Lower lobe of right lung (tissue), 2 donors: Measurements from ENCODE around the gene ERVMER34-1. TPM values are rescaled to one million over a fixed set of nuclear protein-coding genes. Genes with fewer than 3 reads are reported as not detected.
A peak's percentile ranks its signal among the peaks of the same experiment; 100 is the strongest.

Experiments
- ATAC-seq, 2 donors: fragments of 200-7000 bp; cut with Tn5 transposase; one replicate each; pipeline ENCODE4 v1.9.1; 2020 to 2022; ENCODE audit warnings: mild to moderate bottlenecking in 2 of 2, moderate library complexity in 2 of 2
- DNase-seq: peaks from one replicate; pipeline ENCODE4 v3.0.0-alpha.2; 2020
- H3K27ac ChIP-seq: fragments of 200-600 bp; one replicate; pipeline ENCODE4 v1.8.0; 2022
- H3K27me3 ChIP-seq: fragments of 200-600 bp; one replicate; pipeline ENCODE4 v1.8.0; 2022; ENCODE audit warnings: low read depth
- H3K36me3 ChIP-seq: fragments of 200-600 bp; one replicate; pipeline ENCODE4 v1.8.0; 2022; ENCODE audit warnings: mild to moderate bottlenecking
- H3K4me1 ChIP-seq: fragments of 200-600 bp; one replicate; pipeline ENCODE4 v1.8.0; 2022
- H3K4me3 ChIP-seq: fragments of 200-600 bp; one replicate; pipeline ENCODE4 v1.8.0; 2022; ENCODE audit warnings: mild to moderate bottlenecking
- H3K9me3 ChIP-seq: fragments of 200-600 bp; one replicate; pipeline ENCODE4 v1.8.0; 2022
- CTCF ChIP-seq: fragments of 200-600 bp; IDR thresholded peaks from one replicate; pipeline ENCODE4 v1.8.0; 2022; ENCODE audit warnings: antibody characterized with exemption, mild to moderate bottlenecking
- intact Hi-C: fragments of 100-400 bp; cut with DNase I; formaldehyde crosslinking; loops from one replicate; pipeline ENCODE4 v1.11.0; 2022
- long read RNA-seq: library from polyadenylated mRNA; unstranded; transcript quantifications from one replicate; pipeline ENCODE4 v2.0.0, GENCODE V29; 2021
- total RNA-seq: library from RNA; stranded (reverse); fragmentation: NEBNext Ultra II Directional; extraction: Animal tissue kit (Norgen Biotek cat#: 25700); gene quantifications from one replicate; pipeline ENCODE4 v1.2.1, GENCODE V29; 2021
- donor health status: DM: no; HTN: yes; CAD: no; lungs with severe emphysema.

The ERVMER34-1 gene
- total RNA-seq, result 1.5 TPM
- long read RNA-seq, partial matches to known transcripts, result 2 of 3 reads
- long read RNA-seq, other reads (novel, unspliced or antisense), result 0 of 3 reads

- Histone ChIP-seq H3K9me3 (no peaks in the 10 kb centered on the region), H3K4me3 (peak within 1 kb of the TSS; percentile 64), H3K36me3 (no peaks in the 10 kb centered on the region), H3K27ac (no peak within 1 kb of the TSS), H3K27me3 (peaks cover 22% of the 10 kb centered on the region), H3K4me1 (peaks cover 16% of the 10 kb centered on the region)
- no peak for TF ChIP-seq CTCF
- peak; percentile 47 for DNase-seq
- intact Hi-C loops, result no loop called here
- peak; percentile 76 to 80 for ATAC-seq
Observed at GRCh38 chr4:52750819-52751486, at the start of gene ERVMER34-1. Gene ERVMER34-1 (minus strand): TSS chr4:52751425. CDS start chr4:52745520, 5,905 bp downstream.

GRCh38 chr4:52799813-52800212 is 48.6 kb upstream of the ERVMER34-1 start:
- H3K4me1 ChIP-seq, result no peaks in the 10 kb centered on the region

GRCh38 chr4:52795533-52795932 is 44.3 kb upstream of the ERVMER34-1 start:
- Histone ChIP-seq H3K27me3 (no peaks in the 10 kb centered on the region), H3K4me3 (no peak overlapping the region), H3K36me3 (no peaks in the 10 kb centered on the region), H3K9me3 (no peaks in the 10 kb centered on the region), H3K4me1 (no peaks in the 10 kb centered on the region), H3K27ac (no peak overlapping the region)
- no peak for DNase-seq
- TF ChIP-seq CTCF, result no peak
- intact Hi-C loops, result no loop called here
- no peak for ATAC-seq

More at GRCh38 chr4:52799813-52800212, 48.6 kb upstream of the ERVMER34-1 start:
- H3K27me3 ChIP-seq, result no peaks in the 10 kb centered on the region
- no peaks in the 10 kb centered on the region for H3K9me3 ChIP-seq
- no peaks in the 10 kb centered on the region for H3K36me3 ChIP-seq
- no peak for ATAC-seq
- no peak for TF ChIP-seq CTCF
- intact Hi-C loops, result no loop called here
- no peak overlapping the region for H3K27ac ChIP-seq
- no peak overlapping the region for H3K4me3 ChIP-seq
- no peak for DNase-seq

GRCh38 chr4:52791936-52792335 is 40.7 kb upstream of the ERVMER34-1 start:
- Histone ChIP-seq H3K27ac (no peak overlapping the region), H3K9me3 (no peaks in the 10 kb centered on the region), H3K4me3 (no peak overlapping the region), H3K4me1 (no peaks in the 10 kb centered on the region), H3K27me3 (no peaks in the 10 kb centered on the region), H3K36me3 (no peaks in the 10 kb centered on the region)
- no peak for TF ChIP-seq CTCF
- no peak for DNase-seq
- intact Hi-C loops, result no loop called here
- ATAC-seq, result no peak

GRCh38 chr4:52789774-52790173 is 38.5 kb upstream of the ERVMER34-1 start:
- ATAC-seq (no peak), DNase-seq (no peak)
- Histone ChIP-seq H3K27ac (no peak overlapping the region), H3K9me3 (no peaks in the 10 kb centered on the region), H3K4me1 (no peaks in the 10 kb centered on the region), H3K27me3 (no peaks in the 10 kb centered on the region), H3K36me3 (no peaks in the 10 kb centered on the region), H3K4me3 (no peak overlapping the region)
- TF ChIP-seq CTCF, result no peak
- intact Hi-C loops, result no loop called here
